IMR-90 (cell line): ENCODE data around the gene CYP2E1.

ENCODE experiments used
- CTCF ChIP-seq: conservative IDR thresholded peaks from 2 replicates; pipeline ENCODE4 v1.5.1; 2012; ENCODE audit warnings: mild to moderate bottlenecking, low read depth, low read length, improper control_type of control experiment
- POLR2A ChIP-seq: IDR thresholded peaks from 2 replicates; pipeline ENCODE4 v1.6.1; 2012; ENCODE audit warnings: mild to moderate bottlenecking, low read depth, low read length
- USF2 ChIP-seq: fragments of 150-350 bp; IDR thresholded peaks from 2 replicates; pipeline ENCODE4 v1.6.1; 2017; ENCODE audit warnings: mild to moderate bottlenecking, antibody characterized with exemption, low read length, low read depth

- TF ChIP-seq CTCF, result no peak
- no peak for TF ChIP-seq USF2
- TF ChIP-seq POLR2A, result no peak
Observed at GRCh38 chr10:133509700-133510099, 17.5 kb upstream of the CYP2E1 start.
